IMR-90 (cell line): Measurements from ENCODE around the gene TMEM129.

Experiments used
- MAZ ChIP-seq: IDR thresholded peaks from 2 replicates; pipeline ENCODE4 v1.6.1; 2012; ENCODE audit warnings: low read depth, mild to moderate bottlenecking, low read length, improper control_type of control experiment, moderate library complexity, borderline replicate concordance
- MXI1 ChIP-seq: IDR thresholded peaks from 2 replicates; pipeline ENCODE4 v1.6.1; 2012; ENCODE audit warnings: low read depth, mild to moderate bottlenecking, low read length, moderate library complexity, borderline replicate concordance
- RFX5 ChIP-seq: IDR thresholded peaks from 2 replicates; pipeline ENCODE4 v1.8.0; 2012; ENCODE audit warnings: low read depth, mild to moderate bottlenecking, low read length, moderate library complexity
- TF ChIP-seq, protein P1 (sequence below): conservative IDR thresholded peaks from 2 replicates; pipeline ENCODE4 v1.5.1; 2012; ENCODE audit warnings: mild to moderate bottlenecking, low read depth, low read length, improper control_type of control experiment

DNA sequence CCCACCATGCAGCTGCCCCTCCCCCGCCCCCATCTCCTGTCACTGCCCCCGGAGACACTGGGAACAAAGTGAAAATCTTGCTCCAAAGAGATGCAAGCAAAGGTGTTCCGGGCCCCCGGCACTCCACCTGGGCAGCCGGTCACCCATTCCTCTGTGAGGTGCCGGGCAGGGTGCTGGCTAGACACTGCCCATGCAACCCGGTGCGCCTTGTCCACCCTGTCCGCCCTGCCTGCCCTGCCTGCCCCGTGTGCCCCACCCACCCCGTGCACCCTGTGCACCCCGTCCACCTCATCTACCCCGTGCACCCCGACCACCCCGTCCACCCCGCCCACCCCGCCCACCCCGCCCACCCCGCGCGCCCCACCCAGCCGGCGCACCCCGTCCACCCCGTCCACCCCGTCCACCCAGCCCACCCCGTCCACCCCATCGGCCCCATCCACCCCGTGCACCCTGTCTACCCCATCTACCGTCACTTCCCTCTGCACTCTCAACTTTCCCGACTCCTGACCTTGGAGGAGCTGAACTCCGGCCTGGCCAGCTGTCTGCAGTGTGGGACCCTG, 40.1 kb upstream of the TMEM129 start:
- TF ChIP-seq, protein P1, sequence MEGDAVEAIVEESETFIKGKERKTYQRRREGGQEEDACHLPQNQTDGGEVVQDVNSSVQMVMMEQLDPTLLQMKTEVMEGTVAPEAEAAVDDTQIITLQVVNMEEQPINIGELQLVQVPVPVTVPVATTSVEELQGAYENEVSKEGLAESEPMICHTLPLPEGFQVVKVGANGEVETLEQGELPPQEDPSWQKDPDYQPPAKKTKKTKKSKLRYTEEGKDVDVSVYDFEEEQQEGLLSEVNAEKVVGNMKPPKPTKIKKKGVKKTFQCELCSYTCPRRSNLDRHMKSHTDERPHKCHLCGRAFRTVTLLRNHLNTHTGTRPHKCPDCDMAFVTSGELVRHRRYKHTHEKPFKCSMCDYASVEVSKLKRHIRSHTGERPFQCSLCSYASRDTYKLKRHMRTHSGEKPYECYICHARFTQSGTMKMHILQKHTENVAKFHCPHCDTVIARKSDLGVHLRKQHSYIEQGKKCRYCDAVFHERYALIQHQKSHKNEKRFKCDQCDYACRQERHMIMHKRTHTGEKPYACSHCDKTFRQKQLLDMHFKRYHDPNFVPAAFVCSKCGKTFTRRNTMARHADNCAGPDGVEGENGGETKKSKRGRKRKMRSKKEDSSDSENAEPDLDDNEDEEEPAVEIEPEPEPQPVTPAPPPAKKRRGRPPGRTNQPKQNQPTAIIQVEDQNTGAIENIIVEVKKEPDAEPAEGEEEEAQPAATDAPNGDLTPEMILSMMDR, result no peak
- TF ChIP-seq MAZ (no peak), MXI1 (no peak), RFX5 (no peak)
